ENCODE results near the gene HID1. TPM values are rescaled to one million over a fixed set of nuclear protein-coding genes. Genes with fewer than 3 reads are reported as not detected.

Gene HID1
- total and polyA plus RNA-seq, 2 of the 4 experiments (the other 2 are of a cell fraction): 0.18 to 1.7 TPM

- H3K23ac ChIP-seq (ENCODE audit: low read depth, low read length): no peak overlapping the region
- WGBS, 2 experiments (ENCODE audit: extremely low coverage in 2 of 2, insufficient read length in 1 of 2): 98% methylated on average over 15 of the region's 19 CpGs; no CpG with 5 or more reads in 1 of the 2 experiments
- no peaks in the 10 kb centered on the region for H3K27me3 ChIP-seq (ENCODE audit: control insufficient read depth, insufficient read depth, low read length)
- in situ Hi-C loops (cut with MboI; ENCODE audit: low sequenced_read_pairs): no loop called here
- dilution Hi-C loops (cut with HindIII; ENCODE audit: low sequenced_read_pairs, unreplicated experiment): no loop called here
- ATAC-seq (ENCODE audit: low read depth) (no peak), DNase-seq (no peak)
- no peak overlapping the region for H3K18ac ChIP-seq (ENCODE audit: low read depth, low read length)
- no peak overlapping the region for H2BK20ac ChIP-seq (ENCODE audit: low read depth, low read length)
- H3K4me2 ChIP-seq (ENCODE audit: low read depth, low read length): no peak overlapping the region
- H3K14ac ChIP-seq (replicated peaks; ENCODE audit: low read depth, low read length): no peak overlapping the region
- no peaks in the 10 kb centered on the region for H3K9me1 ChIP-seq (ENCODE audit: insufficient read depth, low read length)
- H3K79me1 ChIP-seq (ENCODE audit: low read depth in 1 of 2, low read length in 2 of 2): peaks cover 6 to 8% of the 10 kb centered on the region in 2 experiments; a peak in 3 of 4 replicates
- H2AFZ ChIP-seq (replicated peaks; ENCODE audit: low read length, poor library complexity): no peak overlapping the region
- H3K4me3 ChIP-seq (ENCODE audit: insufficient read depth, low read depth, low read length): no peak overlapping the region
- H3K56ac ChIP-seq (ENCODE audit: extremely low read depth, insufficient read depth, low read length): no peak overlapping the region
- H3K27ac ChIP-seq (ENCODE audit: insufficient read depth, low read length): no peak overlapping the region
- no TSS peak for BruUV-seq (replicated peaks)
- POLR2A ChIA-PET (ENCODE audit: unreplicated experiment): no interaction called here
- H4K5ac ChIP-seq (ENCODE audit: low read depth, low read length): no peak overlapping the region
- CTCF ChIA-PET: no interaction called here
- H4K91ac ChIP-seq (ENCODE audit: insufficient read depth, low read depth, low read length): no peak overlapping the region
- no peak overlapping the region for H2BK5ac ChIP-seq (ENCODE audit: low read depth, low read length, poor library complexity, severe bottlenecking)
- H2BK120ac ChIP-seq (ENCODE audit: low read depth, low read length): no peak overlapping the region
- no peak overlapping the region for H4K8ac ChIP-seq (ENCODE audit: low read depth in 2 of 2, low read length in 2 of 2)
- TF ChIP-seq FOS (IDR thresholded peaks at IDR 0.05; ENCODE audit: low read depth, low read length) (no peak), MAZ (IDR thresholded peaks at IDR 0.05; ENCODE audit: borderline replicate concordance, low read depth, low read length) (no peak), NFE2L2 (IDR thresholded peaks at IDR 0.05; ENCODE audit: low read depth, low read length) (no peak), RAD21 (IDR thresholded peaks at IDR 0.05; ENCODE audit: low read length) (no peak), BHLHE40 (IDR thresholded peaks at IDR 0.05; ENCODE audit: low read depth, low read length) (no peak), ELK1 (IDR thresholded peaks at IDR 0.05; ENCODE audit: borderline replicate concordance, low read depth, low read length) (no peak), CTCF (conservative IDR thresholded peaks at IDR 0.05; ENCODE audit: low read depth, low read length) (no peak), MAFK (IDR thresholded peaks at IDR 0.05; ENCODE audit: low read depth, low read length) (no peak)
- TF ChIP-seq, protein P1, sequence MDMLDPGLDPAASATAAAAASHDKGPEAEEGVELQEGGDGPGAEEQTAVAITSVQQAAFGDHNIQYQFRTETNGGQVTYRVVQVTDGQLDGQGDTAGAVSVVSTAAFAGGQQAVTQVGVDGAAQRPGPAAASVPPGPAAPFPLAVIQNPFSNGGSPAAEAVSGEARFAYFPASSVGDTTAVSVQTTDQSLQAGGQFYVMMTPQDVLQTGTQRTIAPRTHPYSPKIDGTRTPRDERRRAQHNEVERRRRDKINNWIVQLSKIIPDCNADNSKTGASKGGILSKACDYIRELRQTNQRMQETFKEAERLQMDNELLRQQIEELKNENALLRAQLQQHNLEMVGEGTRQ (IDR thresholded peaks at IDR 0.05; ENCODE audit: low read depth, low read length): no peak
- H2AK5ac ChIP-seq (ENCODE audit: low read depth, low read length): no peak overlapping the region
- H3K4ac ChIP-seq (ENCODE audit: low read depth, low read length): no peak overlapping the region
- no peaks in the 10 kb centered on the region for H3K9me3 ChIP-seq (ENCODE audit: control insufficient read depth, insufficient read depth, low read length)
- intact Hi-C loops (cut with micrococcal nuclease): no loop called here
- no peaks in the 10 kb centered on the region; the same call in 1 of the 2 replicates for H4K20me1 ChIP-seq (ENCODE audit: insufficient read depth, low read length)
- no peak overlapping the region for H2BK15ac ChIP-seq (ENCODE audit: low read depth, low read length)
- no peak overlapping the region for H2AK9ac ChIP-seq (replicated peaks; ENCODE audit: low read depth, low read length, poor library complexity)
- H3K9ac ChIP-seq (ENCODE audit: low read depth, low read length): no peak overlapping the region
- H3K36me3 ChIP-seq (ENCODE audit: control insufficient read depth, insufficient read depth, low read length): peaks cover 42% of the 10 kb centered on the region
- no peaks in the 10 kb centered on the region for H3K4me1 ChIP-seq (ENCODE audit: control insufficient read depth, insufficient read depth, low read length)
Observed at GRCh38 chr17:75003957-75004355, 31.4 kb upstream of the HID1 start.
